Panc1 (cell line): Measurements from ENCODE around the gene RHPN2. TPM values are rescaled to one million over a fixed set of nuclear protein-coding genes. Genes with fewer than 3 reads are reported as not detected.

ENCODE experiments used
- ATAC-seq: fragments of 200-7000 bp; cut with Tn5 transposase; 2 replicates; pipeline ENCODE4 v1.9.1; 2020; ENCODE audit warnings: mild to moderate bottlenecking, moderate library complexity
- BruUV-seq: library from RNA; stranded (reverse); fragments of 400-500 nt; replicated peaks from 2 replicates; lab custom pipeline; 2021; lab: Mats Ljungman, UMichigan
- CTCF ChIA-PET: fragments of 300-600 bp; sonication (Branson Sonifier 250); formaldehyde crosslinking; loops from one replicate; lab custom pipeline; 2022; ENCODE audit warnings: antibody characterized with exemption; lab: Charles Lee
- POLR2A ChIA-PET: fragments of 300-600 bp; sonication (Branson Sonifier 250); formaldehyde crosslinking; loops from one replicate; lab custom pipeline; 2022; ENCODE audit warnings: antibody characterized with exemption; lab: Charles Lee
- DNase-seq: peaks from one replicate; pipeline ENCODE4 v3.0.0-alpha.2; 2010; ENCODE audit warnings: low read depth, low spot score
- H3K27ac ChIP-seq: 2 replicates; pipeline ENCODE4 v1.5.1; 2011; ENCODE audit warnings: mild to moderate bottlenecking, low read length, inconsistent platforms
- H3K27me3 ChIP-seq: fragments of 200-500 bp; sonication (Bioruptor generic); 2 replicates; pipeline ENCODE4 v1.6.0; 2014; ENCODE audit warnings: low read length, inconsistent platforms; ENCODE audit not compliant: control insufficient read depth, insufficient read depth
- H3K36me3 ChIP-seq: fragments of 200-500 bp; sonication (Bioruptor generic); 2 replicates; pipeline ENCODE4 v1.5.1; 2014; ENCODE audit warnings: inconsistent platforms, mild to moderate bottlenecking, low read length, moderate library complexity; ENCODE audit not compliant: control insufficient read depth, insufficient read depth
- H3K4me1 ChIP-seq: 2 replicates; pipeline ENCODE4 v1.5.1; 2011; ENCODE audit warnings: inconsistent platforms, mild to moderate bottlenecking, low read length, moderate library complexity; ENCODE audit not compliant: control insufficient read depth, insufficient read depth
- H3K4me3 ChIP-seq, 2 experiments: 2 replicates each; pipeline ENCODE4 v1.5.1; 2011 to 2012; ENCODE audit warnings: low read depth in 2 of 2, low read length in 2 of 2, mild to moderate bottlenecking in 2 of 2, inconsistent platforms in 1 of 2, moderate library complexity in 1 of 2
- H3K9me3 ChIP-seq: fragments of 200-500 bp; sonication (Bioruptor generic); 2 replicates; pipeline ENCODE4 v1.5.1; 2014; ENCODE audit warnings: low read depth, mild to moderate bottlenecking, inconsistent platforms, low read length, moderate library complexity; ENCODE audit not compliant: control insufficient read depth, insufficient read depth
- CTCF ChIP-seq: fragments of 450-650 bp; IDR thresholded peaks from 2 replicates; pipeline ENCODE4 v1.5.1; 2017; ENCODE audit warnings: mild to moderate bottlenecking
- POLR2AphosphoS5 ChIP-seq: IDR thresholded peaks from 2 replicates; pipeline ENCODE4 v1.6.1; 2012; ENCODE audit warnings: mild to moderate bottlenecking, low read depth, low read length, moderate library complexity
- REST ChIP-seq, 2 experiments: IDR thresholded peaks; 2 replicates each; pipeline ENCODE4 v1.6.1; 2011 to 2012; ENCODE audit warnings: low read depth in 2 of 2, control low read depth in 1 of 2, low read length in 1 of 2, mild to moderate bottlenecking in 1 of 2, moderate library complexity in 1 of 2; ENCODE audit not compliant: insufficient read depth in 1 of 2
- in situ Hi-C: cut with HindIII; loops from 2 replicates; pipeline ENCODE4 v1.10.0; 2016; ENCODE audit warnings: low sequenced_read_pairs, low pct_unique_long_range_greater_than_20kb
- intact Hi-C: fragments of 100-400 bp; cut with micrococcal nuclease; formaldehyde crosslinking; loops from one replicate; pipeline ENCODE4 v1.10.0; 2022; ENCODE audit not compliant: unreplicated experiment
- total RNA-seq: library from RNA; stranded (reverse); gene quantifications from one replicate; pipeline ENCODE4 v1.2.1, GENCODE V29; 2021; ENCODE audit not compliant: unreplicated experiment

The RHPN2 gene
- total RNA-seq, 1 experiment from 2014 or later: 227 TPM

GRCh38 chr19:33060586-33060985, 4.1 kb downstream of the RHPN2 start:
- H3K27ac ChIP-seq: peak overlapping the region; percentile 67
- TF ChIP-seq POLR2AphosphoS5 (no peak), REST (IDR thresholded peaks at IDR 0.05; ENCODE audit: insufficient read depth in 1 of 2, low read depth in 2 of 2, low read length in 1 of 2) (no peak), CTCF (no peak)
- peaks cover 54% of the 10 kb centered on the region for H3K4me1 ChIP-seq
- POLR2A ChIA-PET: interaction anchor here (0.6 to 1.3 kb wide), 3 partner anchors 19 to 1383 kb away, joined by 5 to 10 read pairs (median 5); partner anchors contain the start of gene CEP89
- CTCF ChIA-PET: no interaction called here
- no peaks in the 10 kb centered on the region; the same call in 1 of the 2 replicates for H3K36me3 ChIP-seq
- peak overlapping the region; percentile 5 to 31; a peak in 3 of 4 replicates for H3K4me3 ChIP-seq
- no TSS peak for BruUV-seq
- no peak for ATAC-seq
- H3K27me3 ChIP-seq: no peaks in the 10 kb centered on the region
- no peaks in the 10 kb centered on the region for H3K9me3 ChIP-seq
- intact Hi-C loops: no loop called here
- in situ Hi-C loops: no loop called here
- no peak for DNase-seq

- ChIA-PET CTCF (no interaction called here), POLR2A (interaction anchor here (0.5 to 0.6 kb wide), 2 partner anchors 8 to 58 kb away, joined by 6 read pairs; no protein-coding TSS in a partner anchor)
- Histone ChIP-seq H3K27ac (peak overlapping the region; percentile 78), H3K36me3 (peaks cover 3% of the 10 kb centered on the region; the same call in 1 of the 2 replicates), H3K9me3 (no peaks in the 10 kb centered on the region), H3K4me1 (peaks cover 85% of the 10 kb centered on the region), H3K27me3 (no peaks in the 10 kb centered on the region), H3K4me3 (no peak overlapping the region)
- in situ Hi-C loops: no loop called here
- DNase-seq: no peak
- ATAC-seq: no peak
- TF ChIP-seq POLR2AphosphoS5 (peak; percentile 51; the same call in 1 of the 2 replicates), CTCF (no peak)
- intact Hi-C loops: loop anchor here (10.0 kb wide), 1 partner anchor 59 kb away; no protein-coding TSS in a partner anchor
- BruUV-seq: TSS peak; percentile 26
Measured at GRCh38 chr19:33055718-33056117, 9.0 kb downstream of the RHPN2 start.
